Vagina (tissue), 2 donors: Measurements from ENCODE around the gene UBE2R2. TPM values are rescaled to one million over a fixed set of nuclear protein-coding genes. Genes with fewer than 3 reads are reported as not detected.
"Not testable (repeated sequence)": the region's sequence is repeated elsewhere in the genome, so short reads cannot be mapped to it uniquely, and the experiment has no call there.

Source experiments
- DNase-seq, 2 donors: peaks; one replicate each; pipeline ENCODE4 v3.0.0-alpha.2; 2017; ENCODE audit errors: extremely low spot score in 2 of 2
- H3K27ac ChIP-seq: fragments of 200-600 bp; sonication (generic); one replicate; pipeline ENCODE4 v1.5.1; 2019
- H3K27me3 ChIP-seq: fragments of 200-600 bp; sonication (generic); one replicate; pipeline ENCODE4 v1.5.1; 2019
- H3K36me3 ChIP-seq, 2 donors: fragments of 200-600 bp; sonication (generic); one replicate each; pipeline ENCODE4 v1.5.1; 2017 to 2019
- H3K4me1 ChIP-seq: fragments of 200-600 bp; sonication (generic); one replicate; pipeline ENCODE4 v1.5.1; 2019
- H3K4me3 ChIP-seq, 2 donors: fragments of 200-600 bp; sonication (generic); 1 replicate in 1 of 2; 2 replicates in 1 of 2; pipeline ENCODE4 v1.5.1; 2016 to 2019
- H3K9me3 ChIP-seq: fragments of 200-600 bp; sonication (generic); one replicate; pipeline ENCODE4 v1.5.1; 2019
- POLR2A ChIP-seq, 2 donors: fragments of 450-650 bp; IDR thresholded peaks; one replicate each; pipeline ENCODE4 v1.6.1; 2017; ENCODE audit warnings: antibody characterized with exemption in 2 of 2, mild to moderate bottlenecking in 2 of 2, moderate library complexity in 2 of 2
- POLR2AphosphoS5 ChIP-seq, 2 donors: sonication (generic); formaldehyde crosslinking; IDR thresholded peaks; one replicate each; pipeline ENCODE4 v1.9.0; 2017; ENCODE audit warnings: antibody characterized with exemption in 2 of 2, mild to moderate bottlenecking in 2 of 2, low read depth in 1 of 2; ENCODE audit not compliant: insufficient read depth in 1 of 2
- intact Hi-C: fragments of 100-400 bp; cut with DNase I; formaldehyde crosslinking; loops from one replicate; pipeline ENCODE4 v1.15.1; 2023
- total RNA-seq: library from RNA; depleted of rRNA; stranded (reverse); fragments of >200 nt; gene quantifications from one replicate; pipeline ENCODE4 v1.2.3, GENCODE V29; 2016
- TF ChIP-seq, protein P1 (sequence below), 3 experiments: fragments of 450-650 bp in 2 of 3; fragments of 200-600 bp in 1 of 3; sonication (generic) in 1 of 3; IDR thresholded peaks; one replicate each; pipeline ENCODE4 v1.5.1; 2017 to 2019; ENCODE audit warnings: antibody characterized with exemption in 3 of 3, mild to moderate bottlenecking in 2 of 3, moderate library complexity in 2 of 3

The UBE2R2 gene, protein sequence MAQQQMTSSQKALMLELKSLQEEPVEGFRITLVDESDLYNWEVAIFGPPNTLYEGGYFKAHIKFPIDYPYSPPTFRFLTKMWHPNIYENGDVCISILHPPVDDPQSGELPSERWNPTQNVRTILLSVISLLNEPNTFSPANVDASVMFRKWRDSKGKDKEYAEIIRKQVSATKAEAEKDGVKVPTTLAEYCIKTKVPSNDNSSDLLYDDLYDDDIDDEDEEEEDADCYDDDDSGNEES
- total RNA-seq = 20.4 TPM

DNA sequence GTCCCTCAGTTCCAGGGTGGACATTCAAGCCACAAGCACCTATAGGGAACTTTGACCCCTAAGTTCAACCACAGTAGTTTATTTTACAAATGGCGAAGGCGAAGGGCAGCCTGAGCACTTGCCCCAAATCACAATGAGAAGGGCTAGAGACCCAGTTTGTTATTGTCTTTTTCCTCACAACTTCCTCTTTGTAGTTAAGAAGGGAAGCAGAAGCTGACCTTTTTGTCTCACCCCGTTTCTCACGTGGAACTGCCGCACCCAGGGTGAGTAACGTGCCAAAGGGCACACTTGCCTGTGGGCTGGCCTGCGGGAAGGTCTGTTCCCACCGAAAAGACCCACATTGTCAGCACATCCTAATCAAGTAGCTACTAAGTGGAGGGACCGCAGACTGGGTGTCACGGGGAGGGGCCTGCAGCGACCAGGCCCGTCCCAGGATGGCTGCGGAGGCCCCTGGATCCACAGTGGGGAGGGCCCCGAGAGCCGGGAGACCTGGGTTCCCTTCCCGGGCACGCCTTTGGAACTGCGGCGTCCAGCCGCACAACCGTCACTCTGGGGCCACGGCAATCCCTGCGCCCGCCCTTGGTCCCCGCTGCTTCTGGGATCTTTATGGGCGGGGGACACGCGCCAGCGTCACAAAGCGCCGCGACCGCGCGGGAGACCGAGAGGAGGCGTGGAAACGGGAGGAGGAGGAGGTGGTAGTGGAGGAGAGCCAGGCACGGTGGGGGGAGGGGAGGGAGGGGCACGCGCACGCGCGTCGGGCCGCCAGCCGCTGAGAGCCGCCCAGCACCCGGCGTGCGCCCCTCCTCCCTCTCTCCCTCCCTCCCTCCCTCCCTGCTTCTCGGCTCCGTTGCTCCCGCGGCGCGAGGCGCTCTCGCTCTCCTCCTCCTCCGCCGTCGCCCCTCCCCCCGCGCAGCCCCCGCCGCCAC is at the start of gene UBE2R2:
UBE2R2 (plus strand) TSS at position 834 of the 926 bp plus-strand sequence. CDS start 598 bp downstream, outside the sequence.
- H3K27ac ChIP-seq = peak within 1 kb of the TSS; percentile 100
- H3K4me3 ChIP-seq = peak within 1 kb of the TSS; percentile 97 to 98
- H3K27me3 ChIP-seq = no peaks in the 10 kb centered on the region
- H3K4me1 ChIP-seq = peaks cover 54% of the 10 kb centered on the region
- intact Hi-C loops = loop anchor here (5.0 kb wide), 1 partner anchor 36 kb away; no protein-coding TSS in a partner anchor
- H3K9me3 ChIP-seq = no peaks in the 10 kb centered on the region
- peak in 1 of 2 donors; percentile 94 for DNase-seq
- H3K36me3 ChIP-seq = no peaks in the 10 kb centered on the region
- TF ChIP-seq POLR2A (IDR thresholded peaks at IDR 0.05) = peak in 1 of 2 donors; percentile 67
- TF ChIP-seq POLR2AphosphoS5 (IDR thresholded peaks at IDR 0.05; ENCODE audit: insufficient read depth in 1 of 2, low read depth in 1 of 2) = peak; percentile 73 to 94
- TF ChIP-seq, protein P1, sequence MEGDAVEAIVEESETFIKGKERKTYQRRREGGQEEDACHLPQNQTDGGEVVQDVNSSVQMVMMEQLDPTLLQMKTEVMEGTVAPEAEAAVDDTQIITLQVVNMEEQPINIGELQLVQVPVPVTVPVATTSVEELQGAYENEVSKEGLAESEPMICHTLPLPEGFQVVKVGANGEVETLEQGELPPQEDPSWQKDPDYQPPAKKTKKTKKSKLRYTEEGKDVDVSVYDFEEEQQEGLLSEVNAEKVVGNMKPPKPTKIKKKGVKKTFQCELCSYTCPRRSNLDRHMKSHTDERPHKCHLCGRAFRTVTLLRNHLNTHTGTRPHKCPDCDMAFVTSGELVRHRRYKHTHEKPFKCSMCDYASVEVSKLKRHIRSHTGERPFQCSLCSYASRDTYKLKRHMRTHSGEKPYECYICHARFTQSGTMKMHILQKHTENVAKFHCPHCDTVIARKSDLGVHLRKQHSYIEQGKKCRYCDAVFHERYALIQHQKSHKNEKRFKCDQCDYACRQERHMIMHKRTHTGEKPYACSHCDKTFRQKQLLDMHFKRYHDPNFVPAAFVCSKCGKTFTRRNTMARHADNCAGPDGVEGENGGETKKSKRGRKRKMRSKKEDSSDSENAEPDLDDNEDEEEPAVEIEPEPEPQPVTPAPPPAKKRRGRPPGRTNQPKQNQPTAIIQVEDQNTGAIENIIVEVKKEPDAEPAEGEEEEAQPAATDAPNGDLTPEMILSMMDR (IDR thresholded peaks at IDR 0.05) = no peak

DNA sequence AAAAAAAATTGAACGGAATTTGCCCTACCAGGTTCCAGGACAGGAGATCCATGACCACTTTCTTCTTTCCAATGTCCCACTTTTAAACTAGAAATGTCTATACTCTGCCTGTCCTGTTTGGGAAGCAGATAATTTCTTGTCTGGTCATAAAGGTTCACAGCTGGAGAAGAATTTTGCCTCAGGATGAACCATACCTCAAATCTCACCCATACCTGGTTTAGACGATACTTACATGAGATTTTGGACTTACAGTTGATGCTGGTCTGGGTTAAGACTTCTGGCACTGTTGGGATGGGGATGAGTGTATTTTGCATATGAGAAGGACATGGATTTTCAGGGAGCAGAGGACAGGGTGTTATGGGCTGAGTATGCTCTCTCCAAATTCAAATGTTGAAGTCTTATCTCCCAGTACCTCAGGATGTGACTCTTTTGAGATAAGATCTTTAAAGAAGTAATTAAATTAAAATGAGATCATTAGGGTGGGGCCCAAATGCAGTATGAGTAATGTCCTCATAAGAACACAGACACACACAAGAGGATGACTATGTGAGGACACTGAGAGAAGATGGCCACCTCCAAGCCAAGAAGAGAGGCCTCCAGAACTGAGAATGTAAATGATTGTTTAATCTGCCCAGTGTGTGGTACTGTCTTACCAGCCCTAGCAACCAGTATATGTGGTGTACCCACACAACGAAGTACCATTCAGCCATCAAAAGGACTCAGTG is 46.6 kb upstream of the UBE2R2 start:
- DNase-seq, H3K36me3 ChIP-seq, H3K4me3 ChIP-seq, intact Hi-C loops, H3K4me1 ChIP-seq, H3K9me3 ChIP-seq, H3K27ac ChIP-seq, H3K27me3 ChIP-seq: not testable (repeated sequence)
- peak in 1 of 2 donors; percentile 38 for TF ChIP-seq POLR2AphosphoS5 (IDR thresholded peaks at IDR 0.05; ENCODE audit: insufficient read depth in 1 of 2, low read depth in 1 of 2)

DNA sequence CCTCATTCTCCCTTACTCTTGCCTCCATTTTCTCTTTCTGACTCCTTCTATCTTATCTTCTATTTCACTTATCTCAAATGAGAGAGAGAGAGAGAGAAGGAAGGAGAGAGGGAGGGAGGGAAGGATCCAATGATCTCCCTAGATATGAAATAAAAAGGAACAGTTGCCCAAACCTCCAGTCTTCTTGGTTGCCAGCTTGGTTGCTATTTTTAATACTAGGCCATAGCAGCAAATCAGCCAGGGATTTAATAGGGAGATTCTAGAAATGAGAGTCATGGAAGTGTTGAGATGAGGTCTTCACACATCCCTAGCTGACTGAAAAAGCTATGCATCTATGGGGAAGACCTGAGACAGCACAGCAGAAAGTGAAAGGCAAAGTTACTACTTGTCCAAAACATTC is 43.8 kb upstream of the UBE2R2 start:
- H3K9me3 ChIP-seq, DNase-seq, H3K27me3 ChIP-seq, H3K4me3 ChIP-seq, H3K4me1 ChIP-seq, intact Hi-C loops, H3K36me3 ChIP-seq, H3K27ac ChIP-seq: not testable (repeated sequence)

DNA sequence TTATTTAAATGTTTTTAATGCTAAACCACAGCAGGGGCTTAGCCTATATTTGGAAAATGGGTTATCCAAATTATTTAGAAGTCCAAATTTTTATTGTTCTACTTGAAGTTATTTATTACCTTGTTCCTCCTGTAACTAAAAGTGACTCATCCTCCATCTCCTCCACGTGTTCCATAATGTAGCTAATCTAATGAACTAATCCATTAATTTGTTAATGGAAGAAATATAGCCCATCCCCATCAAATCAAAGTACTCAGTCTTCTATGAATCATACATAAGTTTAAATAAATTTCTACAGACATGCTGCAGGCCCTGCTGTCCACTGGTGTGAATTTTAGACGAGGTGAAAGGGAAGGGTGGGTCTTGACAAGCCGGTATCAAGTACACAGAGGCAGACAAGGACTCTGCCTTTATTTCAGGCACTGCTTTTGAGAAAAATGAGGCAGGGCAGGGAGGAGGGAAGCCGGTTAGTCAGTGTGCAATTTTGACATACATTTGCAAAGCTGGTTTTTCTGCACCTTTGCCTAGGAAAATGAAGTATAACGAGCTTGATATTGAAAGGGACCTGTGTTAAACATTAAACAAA is 42.8 kb upstream of the UBE2R2 start:
- H3K4me3 ChIP-seq, H3K9me3 ChIP-seq, DNase-seq, H3K27ac ChIP-seq, H3K4me1 ChIP-seq, intact Hi-C loops, H3K27me3 ChIP-seq, H3K36me3 ChIP-seq: not testable (repeated sequence)

DNA sequence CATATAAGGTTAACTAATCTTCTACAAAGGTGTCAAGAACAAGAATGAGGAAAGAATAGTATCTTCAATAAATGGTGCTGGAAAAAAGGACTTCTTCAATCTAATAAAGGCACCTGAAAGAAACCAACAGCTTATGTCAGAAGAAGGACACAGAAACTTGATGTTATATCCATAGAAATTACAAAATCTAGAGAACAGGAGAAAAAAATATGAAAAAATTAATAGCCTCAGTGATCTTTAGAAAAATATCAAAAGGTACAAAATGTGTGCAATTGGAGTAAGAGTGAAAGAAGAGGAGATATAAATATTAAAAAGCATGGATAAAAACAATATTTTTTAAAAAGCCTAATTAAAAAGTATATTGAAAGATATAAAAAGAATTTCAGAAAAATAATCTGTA is 40.4 kb upstream of the UBE2R2 start:
- no peaks in the 10 kb centered on the region for H3K36me3 ChIP-seq
- H3K9me3 ChIP-seq = no peaks in the 10 kb centered on the region
- no peak overlapping the region for H3K27ac ChIP-seq
- TF ChIP-seq POLR2AphosphoS5 (IDR thresholded peaks at IDR 0.05; ENCODE audit: insufficient read depth in 1 of 2, low read depth in 1 of 2) (no peak), POLR2A (IDR thresholded peaks at IDR 0.05) (no peak)
- TF ChIP-seq, protein P1 (IDR thresholded peaks at IDR 0.05) = no peak
- no peaks in the 10 kb centered on the region for H3K27me3 ChIP-seq
- no peak overlapping the region for H3K4me3 ChIP-seq
- no peaks in the 10 kb centered on the region for H3K4me1 ChIP-seq
- intact Hi-C loops = no loop called here
- DNase-seq = no peak

DNA sequence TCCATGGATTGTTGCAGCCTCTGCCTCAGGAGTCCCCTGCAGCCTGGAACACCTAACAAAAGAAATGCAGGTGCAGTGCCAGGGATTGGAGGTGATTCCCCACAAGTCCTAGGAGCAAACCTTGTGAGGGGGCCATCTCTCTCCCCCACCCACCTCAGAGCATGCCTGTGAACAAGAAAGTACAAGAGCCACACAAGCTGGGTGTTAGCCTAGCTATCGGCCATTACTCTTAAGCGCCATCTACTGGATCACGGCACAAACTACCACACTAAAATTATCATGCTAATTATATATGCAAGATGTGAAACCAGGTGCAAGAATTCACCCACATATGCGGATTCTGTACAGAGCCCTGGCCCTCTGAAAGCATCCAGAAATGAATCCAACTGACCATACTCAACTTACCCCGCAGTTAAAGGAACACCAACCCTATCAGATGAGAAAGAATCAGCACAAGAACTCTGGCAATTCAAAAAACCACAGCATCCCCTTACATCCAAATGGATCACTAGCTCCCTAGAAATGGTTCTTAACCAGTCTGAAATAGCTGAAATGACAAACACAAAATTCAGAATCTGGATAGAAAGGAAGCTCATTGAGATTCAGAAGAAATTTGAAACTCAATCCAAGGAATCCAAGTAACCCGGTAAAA is 38.1 kb upstream of the UBE2R2 start:
- Histone ChIP-seq H3K9me3 (no peaks in the 10 kb centered on the region), H3K4me1 (no peaks in the 10 kb centered on the region), H3K27me3 (no peaks in the 10 kb centered on the region), H3K27ac (no peak overlapping the region), H3K4me3 (no peak overlapping the region), H3K36me3 (no peaks in the 10 kb centered on the region)
- TF ChIP-seq, protein P1 (IDR thresholded peaks at IDR 0.05) = peak; percentile 25 to 54 (median 30)
- no peak for TF ChIP-seq POLR2AphosphoS5 (IDR thresholded peaks at IDR 0.05; ENCODE audit: insufficient read depth in 1 of 2, low read depth in 1 of 2)
- intact Hi-C loops = no loop called here
- no peak for DNase-seq
